Progenitor cell of endocrine pancreas (in vitro differentiated cells): ENCODE results near the gene ADAM33. TPM values are rescaled to one million over a fixed set of nuclear protein-coding genes. Genes with fewer than 3 reads are reported as not detected.

Experiments used
- DNase-seq: peaks from one replicate; pipeline ENCODE4 v3.0.0; 2021; ENCODE audit warnings: low spot score; ENCODE audit not compliant: unreplicated experiment
- H3K27ac Mint-ChIP-seq: 2 replicates; pipeline ENCODE4 v1.8.0; 2021; ENCODE audit warnings: mild to moderate bottlenecking, moderate library complexity, mixed read lengths
- H3K27me3 Mint-ChIP-seq: 2 replicates; pipeline ENCODE4 v1.8.0; 2021; ENCODE audit warnings: mixed read lengths
- H3K36me3 Mint-ChIP-seq: 2 replicates; pipeline ENCODE4 v1.8.0; 2022; ENCODE audit warnings: mixed read lengths; ENCODE audit not compliant: insufficient read depth
- H3K4me1 Mint-ChIP-seq: 2 replicates; pipeline ENCODE4 v1.8.0; 2021; ENCODE audit warnings: low read depth, mixed read lengths
- H3K4me3 Mint-ChIP-seq: 2 replicates; pipeline ENCODE4 v1.8.0; 2021; ENCODE audit warnings: low read depth, mild to moderate bottlenecking, moderate library complexity, mixed read lengths
- H3K9me3 Mint-ChIP-seq: 2 replicates; pipeline ENCODE4 v1.8.0; 2021; ENCODE audit warnings: low read depth, mixed read lengths
- CTCF ChIP-seq: fragments of 200-600 bp; sonication (generic); IDR thresholded peaks from one replicate; pipeline ENCODE4 v1.5.0; 2021; ENCODE audit warnings: antibody characterized with exemption, mild to moderate bottlenecking; ENCODE audit not compliant: unreplicated experiment
- total RNA-seq: library from RNA; stranded (reverse); gene quantifications from 2 replicates; pipeline ENCODE4 v1.2.1, GENCODE V29; 2021

Gene ADAM33
- total RNA-seq, 1 donor from 2014 or later, result 0.67 TPM

- TF ChIP-seq CTCF, result no peak
- DNase-seq, result no peak
- H3K36me3 Mint-ChIP-seq, result no peaks in the 10 kb centered on the region
- H3K27ac Mint-ChIP-seq, result no peak overlapping the region
- peaks cover 9% of the 10 kb centered on the region for H3K27me3 Mint-ChIP-seq
- no peaks in the 10 kb centered on the region for H3K9me3 Mint-ChIP-seq
- H3K4me1 Mint-ChIP-seq, result peaks cover 2% of the 10 kb centered on the region
- no peak overlapping the region for H3K4me3 Mint-ChIP-seq
Measured at GRCh38 chr20:3706774-3707507, 25.1 kb upstream of the ADAM33 start.

- DNase-seq, result no peak
- H3K27ac Mint-ChIP-seq, result no peak overlapping the region
- no peak for TF ChIP-seq CTCF
- peaks cover 2% of the 10 kb centered on the region for H3K4me1 Mint-ChIP-seq
- no peak overlapping the region for H3K4me3 Mint-ChIP-seq
- H3K27me3 Mint-ChIP-seq, result peaks cover 8% of the 10 kb centered on the region
- H3K9me3 Mint-ChIP-seq, result no peaks in the 10 kb centered on the region
- H3K36me3 Mint-ChIP-seq, result no peaks in the 10 kb centered on the region
Measured at GRCh38 chr20:3705970-3706739, 24.3 kb upstream of the ADAM33 start.

- no peak for TF ChIP-seq CTCF
- Mint-ChIP-seq H3K27ac (no peak overlapping the region), H3K4me3 (no peak overlapping the region), H3K9me3 (no peaks in the 10 kb centered on the region), H3K27me3 (peaks cover 7% of the 10 kb centered on the region), H3K4me1 (peaks cover 2% of the 10 kb centered on the region), H3K36me3 (no peaks in the 10 kb centered on the region)
- DNase-seq, result no peak
Measured at GRCh38 chr20:3705491-3705969, 23.7 kb upstream of the ADAM33 start.

GRCh38 chr20:3704087-3704486 is 22.3 kb upstream of the ADAM33 start:
- Mint-ChIP-seq H3K4me3 (no peak overlapping the region), H3K27me3 (peaks cover 7% of the 10 kb centered on the region), H3K27ac (no peak overlapping the region), H3K4me1 (no peaks in the 10 kb centered on the region), H3K36me3 (no peaks in the 10 kb centered on the region), H3K9me3 (no peaks in the 10 kb centered on the region)
- no peak for TF ChIP-seq CTCF
- DNase-seq, result no peak

- Mint-ChIP-seq H3K27ac (no peak overlapping the region), H3K4me1 (no peaks in the 10 kb centered on the region), H3K36me3 (no peaks in the 10 kb centered on the region), H3K27me3 (peaks cover 4% of the 10 kb centered on the region), H3K4me3 (no peak overlapping the region), H3K9me3 (no peaks in the 10 kb centered on the region)
- no peak for TF ChIP-seq CTCF
- DNase-seq, result no peak
Measured at GRCh38 chr20:3702611-3703391, 21.0 kb upstream of the ADAM33 start.
